Nephron (organoid): ENCODE results near the gene KIF21A.

Experiments
- H3K27ac Mint-ChIP-seq, 3 experiments: 2 replicates each; pipeline ENCODE4 v1.8.0; 2020; ENCODE audit warnings: mixed read lengths in 3 of 3, mild to moderate bottlenecking in 2 of 3, moderate library complexity in 1 of 3
- H3K27me3 Mint-ChIP-seq: 2 replicates; pipeline ENCODE4 v1.8.0; 2021; ENCODE audit warnings: low read depth, mild to moderate bottlenecking, moderate library complexity, mixed read lengths
- H3K36me3 Mint-ChIP-seq: 2 replicates; pipeline ENCODE4 v1.8.0; 2020; ENCODE audit warnings: low read depth, mixed read lengths
- H3K4me1 Mint-ChIP-seq: 2 replicates; pipeline ENCODE4 v1.8.0; 2020; ENCODE audit warnings: mixed read lengths
- H3K4me3 Mint-ChIP-seq, 3 experiments: 2 replicates each; pipeline ENCODE4 v1.8.0; 2020; ENCODE audit warnings: mild to moderate bottlenecking in 3 of 3, mixed read lengths in 3 of 3, moderate library complexity in 2 of 3
- H3K9me3 Mint-ChIP-seq: 2 replicates; pipeline ENCODE4 v1.8.0; 2020; ENCODE audit warnings: mixed read lengths
- TF ChIP-seq, protein P1 (sequence below), 3 experiments: fragments of 200-600 bp; sonication (generic); IDR thresholded peaks; one replicate each; pipeline ENCODE4 v1.5.0; 2021; ENCODE audit warnings: antibody characterized with exemption in 3 of 3; ENCODE audit not compliant: unreplicated experiment in 3 of 3

Gene KIF21A

DNA sequence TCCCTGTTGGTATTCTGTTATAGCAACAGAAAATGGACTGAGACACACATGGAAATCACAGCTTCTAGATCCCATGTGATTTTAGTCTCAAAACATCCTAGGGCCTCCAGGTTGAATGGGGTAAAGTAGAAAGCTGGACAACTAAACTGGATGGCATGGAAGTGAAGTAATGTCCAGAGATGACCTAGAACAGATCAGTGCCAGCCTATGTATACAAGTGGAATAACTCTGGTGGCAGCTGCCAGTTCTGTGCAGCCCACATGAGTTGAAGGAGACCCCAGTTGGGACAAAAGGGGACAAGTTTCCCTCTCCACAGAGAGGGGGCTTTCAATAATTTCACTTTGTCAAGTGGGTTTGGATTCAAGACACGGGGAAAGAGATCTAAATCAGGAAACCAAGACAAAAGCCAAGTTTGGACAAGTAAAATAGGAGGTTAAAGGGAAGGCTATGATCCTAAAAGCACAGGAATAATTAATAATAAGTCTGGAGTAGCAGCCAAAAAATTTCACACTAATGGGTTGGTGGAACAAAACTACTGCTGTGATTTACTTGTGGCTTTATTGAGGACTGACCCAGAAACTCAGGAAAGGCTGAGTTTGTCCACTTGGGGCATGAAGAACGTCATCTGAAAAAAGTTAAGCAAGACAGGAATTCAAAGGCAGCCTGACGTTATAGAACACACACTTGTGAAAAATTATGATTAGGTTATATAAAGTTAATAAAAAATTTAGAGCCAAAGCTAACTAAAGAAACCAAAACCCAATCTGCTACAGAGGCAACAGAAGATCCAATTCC lies 11.7 kb downstream of the KIF21A start:
- Mint-ChIP-seq H3K4me1 (no peaks in the 10 kb centered on the region), H3K9me3 (no peaks in the 10 kb centered on the region), H3K36me3 (peaks cover 4% of the 10 kb centered on the region), H3K27ac (no peak overlapping the region), H3K27me3 (no peaks in the 10 kb centered on the region), H3K4me3 (no peak overlapping the region)
- TF ChIP-seq, protein P1, sequence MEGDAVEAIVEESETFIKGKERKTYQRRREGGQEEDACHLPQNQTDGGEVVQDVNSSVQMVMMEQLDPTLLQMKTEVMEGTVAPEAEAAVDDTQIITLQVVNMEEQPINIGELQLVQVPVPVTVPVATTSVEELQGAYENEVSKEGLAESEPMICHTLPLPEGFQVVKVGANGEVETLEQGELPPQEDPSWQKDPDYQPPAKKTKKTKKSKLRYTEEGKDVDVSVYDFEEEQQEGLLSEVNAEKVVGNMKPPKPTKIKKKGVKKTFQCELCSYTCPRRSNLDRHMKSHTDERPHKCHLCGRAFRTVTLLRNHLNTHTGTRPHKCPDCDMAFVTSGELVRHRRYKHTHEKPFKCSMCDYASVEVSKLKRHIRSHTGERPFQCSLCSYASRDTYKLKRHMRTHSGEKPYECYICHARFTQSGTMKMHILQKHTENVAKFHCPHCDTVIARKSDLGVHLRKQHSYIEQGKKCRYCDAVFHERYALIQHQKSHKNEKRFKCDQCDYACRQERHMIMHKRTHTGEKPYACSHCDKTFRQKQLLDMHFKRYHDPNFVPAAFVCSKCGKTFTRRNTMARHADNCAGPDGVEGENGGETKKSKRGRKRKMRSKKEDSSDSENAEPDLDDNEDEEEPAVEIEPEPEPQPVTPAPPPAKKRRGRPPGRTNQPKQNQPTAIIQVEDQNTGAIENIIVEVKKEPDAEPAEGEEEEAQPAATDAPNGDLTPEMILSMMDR (IDR thresholded peaks at IDR 0.05; ENCODE audit: unreplicated experiment in 3 of 3), result no peak

DNA sequence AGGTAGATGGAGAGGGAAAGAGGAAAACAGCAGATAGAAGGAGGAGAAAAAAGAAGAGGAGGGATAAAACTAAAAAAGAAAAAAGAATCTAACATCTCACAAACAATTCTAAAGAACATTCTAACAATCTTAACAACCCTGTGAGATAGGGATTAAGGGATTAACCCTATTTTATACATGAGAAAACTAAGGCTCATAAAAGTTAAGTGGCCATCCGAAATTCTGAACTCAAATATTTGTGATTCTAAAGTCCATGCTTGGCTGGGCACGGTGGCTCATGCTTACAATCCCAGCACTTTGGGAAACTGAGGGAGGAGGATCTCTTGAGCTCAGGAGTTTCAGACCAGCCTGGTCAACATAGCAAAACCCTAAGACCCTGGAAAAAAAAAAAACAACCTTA lies 13.1 kb downstream of the KIF21A start:
- Mint-ChIP-seq H3K36me3 (peaks cover 4% of the 10 kb centered on the region), H3K27me3 (no peaks in the 10 kb centered on the region), H3K9me3 (no peaks in the 10 kb centered on the region), H3K4me1 (no peaks in the 10 kb centered on the region), H3K27ac (no peak overlapping the region), H3K4me3 (no peak overlapping the region)
- TF ChIP-seq, protein P1 (IDR thresholded peaks at IDR 0.05; ENCODE audit: unreplicated experiment in 3 of 3), result no peak

- H3K27ac Mint-ChIP-seq, result no peak overlapping the region
- H3K9me3 Mint-ChIP-seq, result no peaks in the 10 kb centered on the region
- no peaks in the 10 kb centered on the region for H3K27me3 Mint-ChIP-seq
- TF ChIP-seq, protein P1 (IDR thresholded peaks at IDR 0.05; ENCODE audit: unreplicated experiment in 3 of 3), result no peak
- no peaks in the 10 kb centered on the region for H3K4me1 Mint-ChIP-seq
- H3K4me3 Mint-ChIP-seq, result no peak overlapping the region
- peaks cover 4% of the 10 kb centered on the region for H3K36me3 Mint-ChIP-seq
Measured at GRCh38 chr12:39427360-39427808, 15.5 kb downstream of the KIF21A start.

DNA sequence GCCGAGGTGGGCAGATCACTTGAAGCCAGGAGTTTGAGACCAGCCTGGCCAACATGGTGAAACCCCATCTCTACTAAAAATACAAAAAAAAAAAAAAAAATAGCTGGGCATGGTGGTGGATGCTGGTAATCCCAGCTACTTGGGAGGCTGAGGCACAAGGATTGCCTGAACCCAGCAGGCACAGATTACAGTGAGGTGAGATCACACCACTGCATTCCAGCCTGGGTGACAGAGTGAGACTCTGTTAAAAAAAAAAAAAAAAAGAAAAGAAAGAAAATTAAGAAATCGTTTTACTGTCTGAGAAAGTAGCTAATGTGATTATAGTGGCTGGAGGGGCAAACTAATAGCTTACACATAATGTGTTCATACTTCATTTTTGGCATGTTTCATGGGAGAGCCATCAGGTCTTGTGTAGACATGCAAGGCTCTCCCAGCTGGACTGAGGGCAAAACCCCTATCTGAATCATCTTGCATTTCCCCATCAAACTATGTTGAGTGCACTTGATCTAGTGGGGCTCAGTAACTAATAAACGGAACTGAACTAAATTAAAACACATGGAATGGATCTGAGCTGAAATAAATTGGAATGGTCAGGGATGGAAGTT lies 16.2 kb downstream of the KIF21A start:
- Mint-ChIP-seq H3K36me3 (peaks cover 4% of the 10 kb centered on the region), H3K9me3 (no peaks in the 10 kb centered on the region), H3K4me1 (no peaks in the 10 kb centered on the region), H3K4me3 (no peak overlapping the region), H3K27ac (no peak overlapping the region), H3K27me3 (no peaks in the 10 kb centered on the region)
- TF ChIP-seq, protein P1 (IDR thresholded peaks at IDR 0.05; ENCODE audit: unreplicated experiment in 3 of 3), result no peak

- no peaks in the 10 kb centered on the region for H3K27me3 Mint-ChIP-seq
- no peaks in the 10 kb centered on the region for H3K9me3 Mint-ChIP-seq
Measured at GRCh38 chr12:39420043-39420442, 22.9 kb downstream of the KIF21A start.

More at GRCh38 chr12:39420043-39420442, 22.9 kb downstream of the KIF21A start:
- no peak overlapping the region for H3K4me3 Mint-ChIP-seq
- H3K4me1 Mint-ChIP-seq, result peaks cover 10% of the 10 kb centered on the region
- TF ChIP-seq, protein P1 (IDR thresholded peaks at IDR 0.05; ENCODE audit: unreplicated experiment in 3 of 3), result no peak
- H3K27ac Mint-ChIP-seq, result no peak overlapping the region
- peaks cover 4% of the 10 kb centered on the region for H3K36me3 Mint-ChIP-seq
